ENCODE data around the gene WDR45B.

- TF ChIP-seq POLR2A (IDR thresholded peaks at IDR 0.05): no peak
- TF ChIP-seq, protein P1, sequence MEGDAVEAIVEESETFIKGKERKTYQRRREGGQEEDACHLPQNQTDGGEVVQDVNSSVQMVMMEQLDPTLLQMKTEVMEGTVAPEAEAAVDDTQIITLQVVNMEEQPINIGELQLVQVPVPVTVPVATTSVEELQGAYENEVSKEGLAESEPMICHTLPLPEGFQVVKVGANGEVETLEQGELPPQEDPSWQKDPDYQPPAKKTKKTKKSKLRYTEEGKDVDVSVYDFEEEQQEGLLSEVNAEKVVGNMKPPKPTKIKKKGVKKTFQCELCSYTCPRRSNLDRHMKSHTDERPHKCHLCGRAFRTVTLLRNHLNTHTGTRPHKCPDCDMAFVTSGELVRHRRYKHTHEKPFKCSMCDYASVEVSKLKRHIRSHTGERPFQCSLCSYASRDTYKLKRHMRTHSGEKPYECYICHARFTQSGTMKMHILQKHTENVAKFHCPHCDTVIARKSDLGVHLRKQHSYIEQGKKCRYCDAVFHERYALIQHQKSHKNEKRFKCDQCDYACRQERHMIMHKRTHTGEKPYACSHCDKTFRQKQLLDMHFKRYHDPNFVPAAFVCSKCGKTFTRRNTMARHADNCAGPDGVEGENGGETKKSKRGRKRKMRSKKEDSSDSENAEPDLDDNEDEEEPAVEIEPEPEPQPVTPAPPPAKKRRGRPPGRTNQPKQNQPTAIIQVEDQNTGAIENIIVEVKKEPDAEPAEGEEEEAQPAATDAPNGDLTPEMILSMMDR (IDR thresholded peaks at IDR 0.05): no peak
Measured at GRCh38 chr17:82569621-82570020, 78.6 kb downstream of the WDR45B start.

Data from ovary (tissue), 3 donors.